HG02973 (cell line): Measurements from ENCODE around the gene SATB2.

ENCODE experiments used
- ATAC-seq: cut with Tn5 transposase; IDR thresholded peaks from one replicate; pipeline ENCODE4 v1.9.1; 2021; ENCODE audit warnings: moderate library complexity; ENCODE audit not compliant: unreplicated experiment

SATB2 gene

GRCh38 chr2:199455210-199455544 is 2.6 kb downstream of the SATB2 start:
- no peak for ATAC-seq

GRCh38 chr2:199452991-199453379 is 4.8 kb downstream of the SATB2 start:
- no peak for ATAC-seq

- no peak for ATAC-seq
These were observed 5.3 kb downstream of the SATB2 start for GRCh38 chr2:199452260-199452990.

- ATAC-seq = no peak
These were observed 7.8 kb downstream of the SATB2 start for GRCh38 chr2:199449956-199450355.

GRCh38 chr2:199449455-199449854 is 8.3 kb downstream of the SATB2 start:
- ATAC-seq = no peak

GRCh38 chr2:199446996-199447576 is 10.7 kb downstream of the SATB2 start:
- no peak for ATAC-seq

- ATAC-seq = no peak
These were observed 13.0 kb downstream of the SATB2 start for GRCh38 chr2:199444749-199445148.

- ATAC-seq = no peak
These were observed 14.1 kb downstream of the SATB2 start for GRCh38 chr2:199443589-199444130.

- ATAC-seq = no peak
These were observed 15.6 kb downstream of the SATB2 start for GRCh38 chr2:199442173-199442572.

- no peak for ATAC-seq
These were observed 16.0 kb downstream of the SATB2 start for GRCh38 chr2:199441759-199442158.

GRCh38 chr2:199440118-199440517 is 17.6 kb downstream of the SATB2 start:
- ATAC-seq = no peak

GRCh38 chr2:199439542-199439941 is 18.2 kb downstream of the SATB2 start:
- ATAC-seq = no peak

- ATAC-seq = no peak
These were observed 18.7 kb downstream of the SATB2 start for GRCh38 chr2:199439066-199439465.

- ATAC-seq = no peak
These were observed 23.2 kb downstream of the SATB2 start for GRCh38 chr2:199434555-199434954.

- no peak for ATAC-seq
These were observed 24.4 kb downstream of the SATB2 start for GRCh38 chr2:199433204-199433832.

GRCh38 chr2:199431746-199432213 is 26.0 kb downstream of the SATB2 start:
- no peak for ATAC-seq

GRCh38 chr2:199430214-199430613 is 27.5 kb downstream of the SATB2 start:
- ATAC-seq = no peak

GRCh38 chr2:199428291-199428690 is 29.4 kb downstream of the SATB2 start:
- no peak for ATAC-seq

- ATAC-seq = no peak
These were observed 33.6 kb downstream of the SATB2 start for GRCh38 chr2:199424160-199424559.

GRCh38 chr2:199419428-199419827 is 38.3 kb downstream of the SATB2 start:
- no peak for ATAC-seq

- no peak for ATAC-seq
These were observed 43.3 kb downstream of the SATB2 start for GRCh38 chr2:199414465-199414864.

- no peak for ATAC-seq
These were observed 43.7 kb downstream of the SATB2 start for GRCh38 chr2:199414001-199414400.
